Right renal pelvis (tissue), 4 donors: ENCODE results near the gene HSH2D. TPM values are rescaled to one million over a fixed set of nuclear protein-coding genes. Genes with fewer than 3 reads are reported as not detected.

ENCODE experiments used
- polyA plus RNA-seq, 4 donors: library from polyadenylated mRNA; unstranded; fragments of 120-200 nt; gene quantifications; one replicate each; pipeline ENCODE4 v1.2.1, GENCODE V29; 2013; ENCODE audit not compliant: insufficient read length in 4 of 4

The HSH2D gene
- polyA plus RNA-seq, 4 donors = 0.30 to 0.95 (median 0.44) TPM

Other genes with a start within 250 kb of the HSH2D start
- under 1 TPM in 2 of 4 donors, not detected in 2; 0.19 to 0.30 TPM for gene CYP4F2, start 245.6 kb upstream of the HSH2D start, polyA plus RNA-seq
- gene CYP4F11, start 209.2 kb upstream of the HSH2D start, polyA plus RNA-seq = 1 to 10 TPM in 1 of 4 donors, under 1 TPM in 1, not detected in 2; 0.41 to 1.1 TPM
- not detected for gene OR10H4, start 194.7 kb upstream of the HSH2D start, polyA plus RNA-seq
- 100 to 1,000 TPM; 514 to 601 (median 585) TPM for gene TPM4, start 67.2 kb upstream of the HSH2D start, polyA plus RNA-seq
- 10 to 100 TPM; 77.5 to 84.2 (median 79.1) TPM for gene RAB8A, start 31.8 kb upstream of the HSH2D start, polyA plus RNA-seq
- not detected for gene CIB3, start 29.8 kb downstream of the HSH2D start, polyA plus RNA-seq
- gene FAM32A, start 41.7 kb downstream of the HSH2D start, polyA plus RNA-seq = 100 to 1,000 TPM; 117 to 128 (median 120) TPM
- gene AP1M1, start 54.2 kb downstream of the HSH2D start, polyA plus RNA-seq = 10 to 100 TPM; 55.5 to 68.6 (median 59.8) TPM
- gene KLF2, start 181.1 kb downstream of the HSH2D start, polyA plus RNA-seq = 10 to 100 TPM; 22.5 to 45.9 (median 25.2) TPM